Endothelial cell (in vitro differentiated cells): ENCODE results near the gene PTGFRN. TPM values are rescaled to one million over a fixed set of nuclear protein-coding genes. Genes with fewer than 3 reads are reported as not detected.

Experiments used
- DNase-seq: peaks from one replicate; pipeline ENCODE4 v3.0.0; 2021; ENCODE audit warnings: low spot score
- H3K27ac Mint-ChIP-seq: one replicate; pipeline ENCODE4 v1.8.0; 2021; ENCODE audit warnings: mixed read lengths, inconsistent platforms; ENCODE audit not compliant: unreplicated experiment
- H3K27me3 Mint-ChIP-seq: one replicate; pipeline ENCODE4 v1.8.0; 2021; ENCODE audit warnings: mild to moderate bottlenecking, moderate library complexity, mixed read lengths, inconsistent platforms; ENCODE audit not compliant: unreplicated experiment
- H3K36me3 Mint-ChIP-seq: one replicate; pipeline ENCODE4 v1.8.0; 2021; ENCODE audit warnings: mild to moderate bottlenecking, low read depth, mixed read lengths, inconsistent platforms; ENCODE audit not compliant: unreplicated experiment
- H3K4me1 Mint-ChIP-seq: one replicate; pipeline ENCODE4 v1.8.0; 2021; ENCODE audit warnings: mild to moderate bottlenecking, mixed read lengths, inconsistent platforms; ENCODE audit not compliant: unreplicated experiment
- H3K4me3 Mint-ChIP-seq: one replicate; pipeline ENCODE4 v1.8.0; 2021; ENCODE audit warnings: mild to moderate bottlenecking, mixed read lengths, inconsistent platforms; ENCODE audit not compliant: unreplicated experiment
- H3K9me3 Mint-ChIP-seq: one replicate; pipeline ENCODE4 v1.8.0; 2021; ENCODE audit warnings: mixed read lengths, inconsistent platforms; ENCODE audit not compliant: unreplicated experiment
- CTCF ChIP-seq: fragments of 200-600 bp; sonication (generic); IDR thresholded peaks from one replicate; pipeline ENCODE4 v1.5.0; 2021; ENCODE audit warnings: antibody characterized with exemption; ENCODE audit not compliant: unreplicated experiment
- total RNA-seq: library from RNA; stranded (reverse); fragmentation: NEBNext Ultra II Directional; extraction: Animal tissue kit (Norgen Biotek cat#: 25700); gene quantifications from one replicate; pipeline ENCODE4 v1.2.1, GENCODE V29; 2021; ENCODE audit not compliant: unreplicated experiment

Gene PTGFRN
- total RNA-seq, 1 donor from 2014 or later, result 23.7 TPM

DNA sequence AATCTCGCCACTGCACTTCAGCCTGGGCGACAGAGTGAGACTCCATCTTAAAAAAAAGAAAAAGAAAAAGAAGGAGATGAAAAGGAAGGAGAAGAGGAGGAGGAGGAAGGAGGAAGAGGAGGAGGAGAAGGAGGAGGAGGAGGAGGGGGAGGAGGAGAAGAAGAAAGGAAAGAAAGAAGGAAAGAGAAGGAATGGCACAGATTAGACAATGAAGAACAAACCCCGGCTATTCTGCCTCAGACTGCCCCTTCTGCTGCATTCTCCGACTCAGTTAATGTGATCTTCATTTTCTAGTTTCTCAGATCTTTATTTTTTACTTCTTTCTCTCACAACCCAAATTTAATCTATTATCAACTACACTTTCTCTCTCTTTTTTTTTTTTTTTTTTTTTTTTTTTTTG lies 40.1 kb upstream of the PTGFRN start:
- no peaks in the 10 kb centered on the region for H3K36me3 Mint-ChIP-seq
- no peaks in the 10 kb centered on the region for H3K27me3 Mint-ChIP-seq
- H3K27ac Mint-ChIP-seq, result no peak overlapping the region
- H3K9me3 Mint-ChIP-seq, result no peaks in the 10 kb centered on the region
- no peak overlapping the region for H3K4me3 Mint-ChIP-seq
- TF ChIP-seq CTCF, result no peak
- DNase-seq, result no peak
- H3K4me1 Mint-ChIP-seq, result peaks cover 3% of the 10 kb centered on the region

- no peak overlapping the region for H3K27ac Mint-ChIP-seq
- no peak overlapping the region for H3K4me3 Mint-ChIP-seq
- TF ChIP-seq CTCF, result no peak
- H3K27me3 Mint-ChIP-seq, result no peaks in the 10 kb centered on the region
- no peak for DNase-seq
- H3K4me1 Mint-ChIP-seq, result peaks cover 3% of the 10 kb centered on the region
- H3K9me3 Mint-ChIP-seq, result no peaks in the 10 kb centered on the region
- H3K36me3 Mint-ChIP-seq, result no peaks in the 10 kb centered on the region
Measured at GRCh38 chr1:116870300-116870699, 39.4 kb upstream of the PTGFRN start.

- no peak for DNase-seq
- no peak overlapping the region for H3K4me3 Mint-ChIP-seq
- TF ChIP-seq CTCF, result no peak
- no peak overlapping the region for H3K27ac Mint-ChIP-seq
- peaks cover 3% of the 10 kb centered on the region for H3K4me1 Mint-ChIP-seq
- no peaks in the 10 kb centered on the region for H3K36me3 Mint-ChIP-seq
- no peaks in the 10 kb centered on the region for H3K27me3 Mint-ChIP-seq
- H3K9me3 Mint-ChIP-seq, result no peaks in the 10 kb centered on the region
Measured at GRCh38 chr1:116871779-116872146, 38.0 kb upstream of the PTGFRN start.

GRCh38 chr1:116873680-116874271 lies 35.9 kb upstream of the PTGFRN start:
- no peak overlapping the region for H3K27ac Mint-ChIP-seq
- H3K9me3 Mint-ChIP-seq, result no peaks in the 10 kb centered on the region
- no peak overlapping the region for H3K4me3 Mint-ChIP-seq
- DNase-seq, result no peak
- TF ChIP-seq CTCF, result no peak
- H3K4me1 Mint-ChIP-seq, result peaks cover 3% of the 10 kb centered on the region
- no peaks in the 10 kb centered on the region for H3K36me3 Mint-ChIP-seq
- no peaks in the 10 kb centered on the region for H3K27me3 Mint-ChIP-seq

GRCh38 chr1:116874733-116875249 lies 34.9 kb upstream of the PTGFRN start:
- no peaks in the 10 kb centered on the region for H3K36me3 Mint-ChIP-seq
- no peak for TF ChIP-seq CTCF
- no peak overlapping the region for H3K4me3 Mint-ChIP-seq
- H3K4me1 Mint-ChIP-seq, result peaks cover 3% of the 10 kb centered on the region
- no peaks in the 10 kb centered on the region for H3K27me3 Mint-ChIP-seq
- no peak overlapping the region for H3K27ac Mint-ChIP-seq
- no peak for DNase-seq
- H3K9me3 Mint-ChIP-seq, result no peaks in the 10 kb centered on the region
